ENCODE results near the gene CD19.

CD19 gene

DNA sequence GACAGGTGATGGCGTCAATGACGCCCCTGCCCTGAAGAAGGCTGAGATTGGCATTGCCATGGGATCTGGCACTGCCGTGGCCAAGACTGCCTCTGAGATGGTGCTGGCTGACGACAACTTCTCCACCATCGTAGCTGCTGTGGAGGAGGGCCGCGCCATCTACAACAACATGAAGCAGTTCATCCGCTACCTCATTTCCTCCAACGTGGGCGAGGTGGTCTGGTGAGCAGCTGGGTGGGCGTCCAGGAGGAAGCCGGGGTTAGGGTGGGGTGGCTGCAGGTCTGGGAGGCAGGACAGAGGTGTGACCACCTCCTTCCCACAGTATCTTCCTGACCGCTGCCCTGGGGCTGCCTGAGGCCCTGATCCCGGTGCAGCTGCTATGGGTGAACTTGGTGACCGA is 29.9 kb upstream of the CD19 start:
- no peak for DNase-seq (ENCODE audit: low read depth)
- TF ChIP-seq, protein P1, sequence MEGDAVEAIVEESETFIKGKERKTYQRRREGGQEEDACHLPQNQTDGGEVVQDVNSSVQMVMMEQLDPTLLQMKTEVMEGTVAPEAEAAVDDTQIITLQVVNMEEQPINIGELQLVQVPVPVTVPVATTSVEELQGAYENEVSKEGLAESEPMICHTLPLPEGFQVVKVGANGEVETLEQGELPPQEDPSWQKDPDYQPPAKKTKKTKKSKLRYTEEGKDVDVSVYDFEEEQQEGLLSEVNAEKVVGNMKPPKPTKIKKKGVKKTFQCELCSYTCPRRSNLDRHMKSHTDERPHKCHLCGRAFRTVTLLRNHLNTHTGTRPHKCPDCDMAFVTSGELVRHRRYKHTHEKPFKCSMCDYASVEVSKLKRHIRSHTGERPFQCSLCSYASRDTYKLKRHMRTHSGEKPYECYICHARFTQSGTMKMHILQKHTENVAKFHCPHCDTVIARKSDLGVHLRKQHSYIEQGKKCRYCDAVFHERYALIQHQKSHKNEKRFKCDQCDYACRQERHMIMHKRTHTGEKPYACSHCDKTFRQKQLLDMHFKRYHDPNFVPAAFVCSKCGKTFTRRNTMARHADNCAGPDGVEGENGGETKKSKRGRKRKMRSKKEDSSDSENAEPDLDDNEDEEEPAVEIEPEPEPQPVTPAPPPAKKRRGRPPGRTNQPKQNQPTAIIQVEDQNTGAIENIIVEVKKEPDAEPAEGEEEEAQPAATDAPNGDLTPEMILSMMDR (IDR thresholded peaks at IDR 0.05; ENCODE audit: low read length, missing control alignments), result no peak
- no peak overlapping the region for H3K4me3 ChIP-seq (replicated peaks; ENCODE audit: low read depth, low read length)

DNA sequence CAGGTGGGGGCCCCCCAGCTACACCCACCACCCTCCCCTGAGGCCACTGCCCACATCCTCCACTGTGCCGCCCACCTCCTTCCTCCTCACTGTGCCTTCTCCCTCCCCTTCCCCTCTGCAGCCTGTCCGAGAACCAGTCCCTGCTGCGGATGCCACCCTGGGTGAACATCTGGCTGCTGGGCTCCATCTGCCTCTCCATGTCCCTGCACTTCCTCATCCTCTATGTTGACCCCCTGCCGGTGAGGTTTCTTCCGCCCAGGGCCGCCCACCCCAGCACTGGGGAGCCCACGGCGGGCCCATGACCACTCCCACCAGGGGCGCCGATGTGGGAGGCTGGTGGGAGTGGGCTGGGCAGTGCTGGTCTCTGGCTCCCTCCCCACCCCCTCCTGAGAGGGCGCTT is 28.9 kb upstream of the CD19 start:
- H3K4me3 ChIP-seq (replicated peaks; ENCODE audit: low read depth, low read length), result no peak overlapping the region
- DNase-seq (ENCODE audit: low read depth), result no peak
- TF ChIP-seq, protein P1 (IDR thresholded peaks at IDR 0.05; ENCODE audit: low read length, missing control alignments), result no peak

DNA sequence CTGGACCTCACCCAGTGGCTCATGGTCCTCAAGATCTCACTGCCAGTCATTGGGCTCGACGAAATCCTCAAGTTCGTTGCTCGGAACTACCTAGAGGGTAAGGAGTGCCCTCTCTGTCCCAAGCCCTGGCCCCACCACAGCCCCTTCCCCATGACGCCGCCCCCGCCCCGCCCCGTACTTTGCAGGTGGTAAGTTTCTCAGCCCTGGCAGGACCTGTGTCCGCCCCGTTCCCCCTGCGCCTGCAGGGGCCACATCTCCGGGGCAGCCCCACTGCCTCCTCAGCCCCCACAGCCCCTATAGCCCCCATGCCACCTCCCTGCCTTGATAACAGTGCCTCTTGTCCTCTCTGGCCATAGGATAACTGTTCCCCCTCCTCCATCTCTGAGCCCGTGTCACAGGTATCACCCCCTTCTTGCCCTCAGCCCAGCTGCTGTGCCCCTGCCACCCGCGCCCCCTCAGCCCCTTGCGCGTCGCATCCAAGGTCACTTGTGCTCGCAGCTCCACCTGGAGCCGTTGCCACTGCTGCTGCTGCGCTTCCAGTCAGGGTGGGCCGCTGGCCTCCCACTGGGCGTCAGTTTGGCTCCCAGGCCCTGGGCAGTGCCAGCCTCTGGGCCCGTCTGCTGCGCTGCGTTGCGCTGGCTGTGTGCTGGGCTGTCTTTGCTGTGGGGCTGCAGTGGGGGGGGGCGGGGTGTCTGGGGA is 28.3 kb upstream of the CD19 start:
- TF ChIP-seq, protein P1 (IDR thresholded peaks at IDR 0.05; ENCODE audit: low read length, missing control alignments), result no peak
- DNase-seq (ENCODE audit: low read depth), result no peak
- H3K4me3 ChIP-seq (replicated peaks; ENCODE audit: low read depth, low read length), result no peak overlapping the region

DNA sequence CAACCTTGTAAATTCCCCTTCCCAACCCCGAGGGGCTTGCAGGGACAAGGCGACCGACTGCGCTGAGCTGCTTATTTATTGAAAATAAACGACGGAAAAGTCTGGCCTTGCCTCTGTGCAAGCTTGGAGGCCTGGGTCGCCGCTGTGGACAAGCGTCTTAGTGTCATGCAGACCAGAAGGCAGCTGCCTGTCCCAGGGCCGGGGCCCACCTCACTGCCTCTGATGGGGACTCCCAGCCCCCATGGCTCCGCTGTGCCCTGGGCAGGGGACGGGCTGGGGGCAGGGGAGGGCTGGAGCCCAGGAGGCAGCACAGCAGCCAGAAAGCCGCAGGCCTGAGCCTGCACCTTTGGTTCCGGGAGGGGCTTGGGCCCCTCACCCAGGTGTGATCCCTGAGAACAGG is 27.4 kb upstream of the CD19 start:
- DNase-seq (ENCODE audit: low read depth), result no peak
- H3K4me3 ChIP-seq (replicated peaks; ENCODE audit: low read depth, low read length), result no peak overlapping the region
- TF ChIP-seq, protein P1 (IDR thresholded peaks at IDR 0.05; ENCODE audit: low read length, missing control alignments), result no peak

DNA sequence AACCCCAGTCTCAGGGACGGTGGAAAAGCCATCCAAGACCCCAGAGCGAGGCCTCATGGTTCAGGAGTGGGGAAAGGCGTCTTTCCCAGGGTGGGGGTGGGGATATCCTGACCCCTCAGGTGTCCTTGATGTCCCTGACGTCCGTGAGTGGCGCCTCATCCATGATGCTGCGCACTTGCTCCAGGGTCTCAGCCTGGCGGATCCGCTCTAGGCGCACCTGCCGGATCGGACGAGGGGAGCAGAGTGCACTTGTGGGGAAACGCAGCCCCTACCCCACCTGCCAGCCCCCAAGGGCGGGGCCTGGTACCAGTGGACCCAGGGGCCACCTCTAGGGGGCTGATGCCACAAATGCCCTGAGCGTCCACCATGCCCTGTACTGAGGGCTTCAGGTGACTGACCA is 26.9 kb upstream of the CD19 start:
- TF ChIP-seq, protein P1 (IDR thresholded peaks at IDR 0.05; ENCODE audit: low read length, missing control alignments), result no peak
- H3K4me3 ChIP-seq (replicated peaks; ENCODE audit: low read depth, low read length), result no peak overlapping the region
- no peak for DNase-seq (ENCODE audit: low read depth)

DNA sequence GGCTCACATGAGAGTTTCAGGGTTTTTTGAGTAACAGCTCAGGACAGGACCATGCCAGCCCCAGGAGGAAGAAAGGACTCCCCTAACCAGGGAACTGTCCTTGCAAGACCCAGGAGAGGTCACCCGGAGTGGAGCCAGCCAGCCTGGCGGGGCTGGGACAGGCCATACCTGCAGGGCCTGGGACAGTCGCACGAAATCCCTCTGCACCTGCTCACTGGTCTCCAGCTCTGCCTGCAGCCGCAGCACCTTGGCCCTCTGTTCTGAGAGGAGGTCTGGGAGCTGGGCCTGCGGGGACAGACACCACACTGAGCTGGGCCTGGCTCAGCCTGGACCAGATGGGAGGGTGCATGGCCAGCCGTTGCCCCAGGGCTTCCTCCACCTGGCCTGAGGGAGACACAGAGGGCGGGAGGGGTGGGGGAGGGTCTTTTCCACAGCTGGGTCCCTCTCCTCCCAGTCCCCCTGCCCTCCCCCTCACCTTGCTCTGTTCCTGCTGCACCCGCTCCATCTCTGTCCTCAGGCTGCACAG is 26.5 kb upstream of the CD19 start:
- no peak overlapping the region for H3K4me3 ChIP-seq (replicated peaks; ENCODE audit: low read depth, low read length)
- TF ChIP-seq, protein P1 (IDR thresholded peaks at IDR 0.05; ENCODE audit: low read length, missing control alignments), result no peak
- no peak for DNase-seq (ENCODE audit: low read depth)

Measured in fibroblast of pulmonary artery (primary cell).